WTC11 (cell line): ENCODE data around the gene MEST. TPM values are rescaled to one million over a fixed set of nuclear protein-coding genes. Genes with fewer than 3 reads are reported as not detected.
A peak's percentile ranks its signal among the peaks of the same experiment; 100 is the strongest.

Experiments
- ATAC-seq: fragments of 200-7000 bp; cut with Tn5 transposase; 2 replicates; pipeline ENCODE4 v1.10.0; 2021; ENCODE audit warnings: mild to moderate bottlenecking, moderate library complexity
- CTCF ChIA-PET: fragments of 300-600 bp; sonication (Branson Sonifier 250); formaldehyde crosslinking; loops from one replicate; lab custom pipeline; 2021; ENCODE audit warnings: antibody characterized with exemption; lab: Charles Lee
- POLR2A ChIA-PET: fragments of 350-600 bp; sonication (Branson Sonifier 250); formaldehyde crosslinking; loops from one replicate; lab custom pipeline; 2021; ENCODE audit warnings: antibody characterized with exemption; lab: Charles Lee
- DNase-seq: peaks from one replicate; pipeline ENCODE4 v3.0.0; 2021; ENCODE audit warnings: low spot score
- H3K27ac Mint-ChIP-seq: 2 replicates; pipeline ENCODE4 v1.8.0; 2021; ENCODE audit warnings: mixed read lengths
- H3K27me3 Mint-ChIP-seq: 2 replicates; pipeline ENCODE4 v1.8.0; 2021; ENCODE audit warnings: low read depth, mild to moderate bottlenecking, moderate library complexity, mixed read lengths
- H3K36me3 Mint-ChIP-seq: 2 replicates; pipeline ENCODE4 v1.8.0; 2021; ENCODE audit warnings: mixed read lengths
- H3K4me1 Mint-ChIP-seq: 2 replicates; pipeline ENCODE4 v1.8.0; 2022; ENCODE audit warnings: mixed read lengths
- H3K4me3 Mint-ChIP-seq: 2 replicates; pipeline ENCODE4 v1.8.0; 2021; ENCODE audit warnings: mild to moderate bottlenecking, moderate library complexity, mixed read lengths
- H3K9me3 Mint-ChIP-seq: 2 replicates; pipeline ENCODE4 v1.8.0; 2021; ENCODE audit warnings: mixed read lengths
- ATF3 ChIP-seq: sonication (generic); formaldehyde crosslinking; conservative IDR thresholded peaks from 2 replicates; pipeline ENCODE4 v1.8.1; 2022; ENCODE audit warnings: mild to moderate bottlenecking, missing genetic modification reagents
- NFYB ChIP-seq: sonication (generic); formaldehyde crosslinking; conservative IDR thresholded peaks from 2 replicates; pipeline ENCODE4 v1.8.0; 2022; ENCODE audit warnings: low read depth, missing genetic modification reagents
- RORB ChIP-seq: fragments of 250-450 bp; sonication (Bioruptor Pico); IDR thresholded peaks from 2 replicates; pipeline ENCODE4 v1.9.0; 2021; ENCODE audit warnings: mild to moderate bottlenecking
- SMAD4 ChIP-seq: sonication (generic); formaldehyde crosslinking; IDR thresholded peaks from 2 replicates; pipeline ENCODE4 v1.8.0; 2022; ENCODE audit warnings: mild to moderate bottlenecking, missing genetic modification reagents
- USF2 ChIP-seq: sonication (generic); formaldehyde crosslinking; IDR thresholded peaks from 2 replicates; pipeline ENCODE4 v1.8.1; 2023; ENCODE audit warnings: mild to moderate bottlenecking, missing genetic modification reagents, moderate library complexity
- ZMAT4 ChIP-seq: fragments of 250-450 bp; sonication (Bioruptor Pico); IDR thresholded peaks from 2 replicates; pipeline ENCODE4 v1.9.0; 2021; ENCODE audit warnings: mild to moderate bottlenecking
- ZNF425 ChIP-seq: fragments of 250-450 bp; sonication (Bioruptor Pico); conservative IDR thresholded peaks from 2 replicates; pipeline ENCODE4 v1.9.0; 2021; ENCODE audit warnings: mild to moderate bottlenecking
- total RNA-seq: library from RNA; stranded (reverse); gene quantifications from 3 replicates; pipeline ENCODE4 v1.2.3, GENCODE V29; 2021
- TF ChIP-seq, protein P1 (sequence below): sonication (generic); formaldehyde crosslinking; IDR thresholded peaks from 2 replicates; pipeline ENCODE4 v1.8.0; 2023; ENCODE audit warnings: missing genetic modification reagents, mild to moderate bottlenecking, borderline replicate concordance
- TF ChIP-seq, protein P2 (sequence below): fragments of 200-600 bp; IDR thresholded peaks from 2 replicates; pipeline ENCODE4 v1.8.0; 2022; ENCODE audit warnings: antibody characterized with exemption
- TF ChIP-seq, protein P3 (sequence below): sonication (generic); formaldehyde crosslinking; conservative IDR thresholded peaks from 2 replicates; pipeline ENCODE4 v1.8.1; 2023; ENCODE audit warnings: mild to moderate bottlenecking, low read depth, missing genetic modification reagents, moderate library complexity
- TF ChIP-seq, protein P4 (sequence below): sonication (generic); formaldehyde crosslinking; IDR thresholded peaks from 2 replicates; pipeline ENCODE4 v1.8.1; 2022; ENCODE audit warnings: mild to moderate bottlenecking, moderate library complexity, missing genetic modification reagents

Gene MEST
- total RNA-seq, 1 experiment from 2014 or later: 188 TPM

DNA sequence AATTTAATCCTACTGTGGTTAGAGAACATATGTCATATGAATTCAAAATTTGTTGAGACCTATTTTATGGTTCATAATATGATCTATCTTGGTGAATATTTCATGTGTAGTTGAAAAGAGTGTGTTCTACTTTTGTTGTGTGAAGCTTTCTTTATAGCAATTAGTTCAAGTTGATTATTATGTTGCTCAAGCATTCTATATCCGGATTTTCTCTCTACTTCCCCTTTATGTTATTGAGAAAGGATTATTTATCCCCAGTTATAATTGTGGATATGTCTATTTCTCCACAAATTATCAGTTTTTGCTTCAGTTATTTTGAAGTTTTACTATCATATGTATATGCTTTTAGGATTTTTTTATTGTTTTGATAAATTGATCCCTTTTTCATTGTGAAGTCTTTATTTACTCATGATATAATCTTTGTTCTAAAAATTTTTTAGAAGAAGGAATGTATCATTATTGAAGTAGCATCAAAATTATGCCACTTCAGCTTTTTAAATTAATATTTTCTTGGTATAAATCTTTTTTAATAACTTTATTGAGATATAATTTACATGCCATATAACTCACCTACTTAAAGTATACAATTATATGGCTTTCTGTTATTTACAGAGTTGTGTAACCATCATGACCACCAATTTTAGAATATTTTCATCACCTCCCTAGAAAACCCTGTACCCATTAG, 12.0 kb upstream of the MEST start (continued):
- no peak for TF ChIP-seq ATF3 (CRISPR knock-in tag)

GRCh38 chr7:130481898-130482297, 10.0 kb upstream of the MEST start:
- H3K27ac Mint-ChIP-seq: no peak overlapping the region
- peaks cover 7% of the 10 kb centered on the region for H3K4me1 Mint-ChIP-seq
- DNase-seq: no peak
- H3K36me3 Mint-ChIP-seq: no peaks in the 10 kb centered on the region
- H3K27me3 Mint-ChIP-seq: peaks cover 9% of the 10 kb centered on the region
- no peak for ATAC-seq
- ChIA-PET CTCF (no interaction called here), POLR2A (no interaction called here)
- H3K4me3 Mint-ChIP-seq: no peak overlapping the region
- H3K9me3 Mint-ChIP-seq: peaks cover 12% of the 10 kb centered on the region; the same call in 1 of the 2 replicates
- TF ChIP-seq RORB (CRISPR knock-in tag): no peak
- no peak for TF ChIP-seq SMAD4 (CRISPR knock-in tag)
- peak; percentile 60 for TF ChIP-seq USF2 (CRISPR knock-in tag)
- no peak for TF ChIP-seq NFYB (CRISPR knock-in tag)
- TF ChIP-seq, protein P1, sequence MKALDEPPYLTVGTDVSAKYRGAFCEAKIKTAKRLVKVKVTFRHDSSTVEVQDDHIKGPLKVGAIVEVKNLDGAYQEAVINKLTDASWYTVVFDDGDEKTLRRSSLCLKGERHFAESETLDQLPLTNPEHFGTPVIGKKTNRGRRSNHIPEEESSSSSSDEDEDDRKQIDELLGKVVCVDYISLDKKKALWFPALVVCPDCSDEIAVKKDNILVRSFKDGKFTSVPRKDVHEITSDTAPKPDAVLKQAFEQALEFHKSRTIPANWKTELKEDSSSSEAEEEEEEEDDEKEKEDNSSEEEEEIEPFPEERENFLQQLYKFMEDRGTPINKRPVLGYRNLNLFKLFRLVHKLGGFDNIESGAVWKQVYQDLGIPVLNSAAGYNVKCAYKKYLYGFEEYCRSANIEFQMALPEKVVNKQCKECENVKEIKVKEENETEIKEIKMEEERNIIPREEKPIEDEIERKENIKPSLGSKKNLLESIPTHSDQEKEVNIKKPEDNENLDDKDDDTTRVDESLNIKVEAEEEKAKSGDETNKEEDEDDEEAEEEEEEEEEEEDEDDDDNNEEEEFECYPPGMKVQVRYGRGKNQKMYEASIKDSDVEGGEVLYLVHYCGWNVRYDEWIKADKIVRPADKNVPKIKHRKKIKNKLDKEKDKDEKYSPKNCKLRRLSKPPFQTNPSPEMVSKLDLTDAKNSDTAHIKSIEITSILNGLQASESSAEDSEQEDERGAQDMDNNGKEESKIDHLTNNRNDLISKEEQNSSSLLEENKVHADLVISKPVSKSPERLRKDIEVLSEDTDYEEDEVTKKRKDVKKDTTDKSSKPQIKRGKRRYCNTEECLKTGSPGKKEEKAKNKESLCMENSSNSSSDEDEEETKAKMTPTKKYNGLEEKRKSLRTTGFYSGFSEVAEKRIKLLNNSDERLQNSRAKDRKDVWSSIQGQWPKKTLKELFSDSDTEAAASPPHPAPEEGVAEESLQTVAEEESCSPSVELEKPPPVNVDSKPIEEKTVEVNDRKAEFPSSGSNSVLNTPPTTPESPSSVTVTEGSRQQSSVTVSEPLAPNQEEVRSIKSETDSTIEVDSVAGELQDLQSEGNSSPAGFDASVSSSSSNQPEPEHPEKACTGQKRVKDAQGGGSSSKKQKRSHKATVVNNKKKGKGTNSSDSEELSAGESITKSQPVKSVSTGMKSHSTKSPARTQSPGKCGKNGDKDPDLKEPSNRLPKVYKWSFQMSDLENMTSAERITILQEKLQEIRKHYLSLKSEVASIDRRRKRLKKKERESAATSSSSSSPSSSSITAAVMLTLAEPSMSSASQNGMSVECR (CRISPR knock-in tag): no peak

DNA sequence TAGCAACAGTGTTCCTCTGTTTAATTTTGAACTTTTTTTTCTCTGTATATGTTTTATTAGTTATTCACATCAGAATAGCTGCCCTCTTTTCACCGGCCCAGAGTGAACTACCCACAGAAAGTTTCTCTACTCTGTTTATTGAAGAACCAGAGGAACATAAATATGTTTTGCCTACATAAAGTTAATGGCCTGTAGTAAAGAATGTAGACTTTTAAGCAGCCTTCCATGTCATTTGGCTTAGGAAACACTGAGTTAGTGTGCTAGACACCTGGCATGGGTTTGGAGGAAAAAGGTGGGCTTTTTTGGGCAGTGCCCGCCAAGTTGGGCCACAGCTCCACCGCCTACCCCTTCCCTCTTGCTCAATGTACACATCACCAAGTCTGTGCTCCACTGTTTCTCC, 8.9 kb upstream of the MEST start:
- no peak for DNase-seq
- peaks cover 9% of the 10 kb centered on the region; the same call in 1 of the 2 replicates for H3K9me3 Mint-ChIP-seq
- peaks cover 13% of the 10 kb centered on the region for H3K27me3 Mint-ChIP-seq
- ChIA-PET POLR2A (no interaction called here), CTCF (no interaction called here)
- no peak for ATAC-seq
- no peaks in the 10 kb centered on the region for H3K36me3 Mint-ChIP-seq
- no peak overlapping the region for H3K4me3 Mint-ChIP-seq
- no peak overlapping the region for H3K27ac Mint-ChIP-seq
- peaks cover 13% of the 10 kb centered on the region for H3K4me1 Mint-ChIP-seq
- TF ChIP-seq, protein P2, sequence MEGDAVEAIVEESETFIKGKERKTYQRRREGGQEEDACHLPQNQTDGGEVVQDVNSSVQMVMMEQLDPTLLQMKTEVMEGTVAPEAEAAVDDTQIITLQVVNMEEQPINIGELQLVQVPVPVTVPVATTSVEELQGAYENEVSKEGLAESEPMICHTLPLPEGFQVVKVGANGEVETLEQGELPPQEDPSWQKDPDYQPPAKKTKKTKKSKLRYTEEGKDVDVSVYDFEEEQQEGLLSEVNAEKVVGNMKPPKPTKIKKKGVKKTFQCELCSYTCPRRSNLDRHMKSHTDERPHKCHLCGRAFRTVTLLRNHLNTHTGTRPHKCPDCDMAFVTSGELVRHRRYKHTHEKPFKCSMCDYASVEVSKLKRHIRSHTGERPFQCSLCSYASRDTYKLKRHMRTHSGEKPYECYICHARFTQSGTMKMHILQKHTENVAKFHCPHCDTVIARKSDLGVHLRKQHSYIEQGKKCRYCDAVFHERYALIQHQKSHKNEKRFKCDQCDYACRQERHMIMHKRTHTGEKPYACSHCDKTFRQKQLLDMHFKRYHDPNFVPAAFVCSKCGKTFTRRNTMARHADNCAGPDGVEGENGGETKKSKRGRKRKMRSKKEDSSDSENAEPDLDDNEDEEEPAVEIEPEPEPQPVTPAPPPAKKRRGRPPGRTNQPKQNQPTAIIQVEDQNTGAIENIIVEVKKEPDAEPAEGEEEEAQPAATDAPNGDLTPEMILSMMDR: no peak
- TF ChIP-seq, protein P3, sequence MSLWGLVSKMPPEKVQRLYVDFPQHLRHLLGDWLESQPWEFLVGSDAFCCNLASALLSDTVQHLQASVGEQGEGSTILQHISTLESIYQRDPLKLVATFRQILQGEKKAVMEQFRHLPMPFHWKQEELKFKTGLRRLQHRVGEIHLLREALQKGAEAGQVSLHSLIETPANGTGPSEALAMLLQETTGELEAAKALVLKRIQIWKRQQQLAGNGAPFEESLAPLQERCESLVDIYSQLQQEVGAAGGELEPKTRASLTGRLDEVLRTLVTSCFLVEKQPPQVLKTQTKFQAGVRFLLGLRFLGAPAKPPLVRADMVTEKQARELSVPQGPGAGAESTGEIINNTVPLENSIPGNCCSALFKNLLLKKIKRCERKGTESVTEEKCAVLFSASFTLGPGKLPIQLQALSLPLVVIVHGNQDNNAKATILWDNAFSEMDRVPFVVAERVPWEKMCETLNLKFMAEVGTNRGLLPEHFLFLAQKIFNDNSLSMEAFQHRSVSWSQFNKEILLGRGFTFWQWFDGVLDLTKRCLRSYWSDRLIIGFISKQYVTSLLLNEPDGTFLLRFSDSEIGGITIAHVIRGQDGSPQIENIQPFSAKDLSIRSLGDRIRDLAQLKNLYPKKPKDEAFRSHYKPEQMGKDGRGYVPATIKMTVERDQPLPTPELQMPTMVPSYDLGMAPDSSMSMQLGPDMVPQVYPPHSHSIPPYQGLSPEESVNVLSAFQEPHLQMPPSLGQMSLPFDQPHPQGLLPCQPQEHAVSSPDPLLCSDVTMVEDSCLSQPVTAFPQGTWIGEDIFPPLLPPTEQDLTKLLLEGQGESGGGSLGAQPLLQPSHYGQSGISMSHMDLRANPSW (CRISPR knock-in tag): no peak
- TF ChIP-seq, protein P4, sequence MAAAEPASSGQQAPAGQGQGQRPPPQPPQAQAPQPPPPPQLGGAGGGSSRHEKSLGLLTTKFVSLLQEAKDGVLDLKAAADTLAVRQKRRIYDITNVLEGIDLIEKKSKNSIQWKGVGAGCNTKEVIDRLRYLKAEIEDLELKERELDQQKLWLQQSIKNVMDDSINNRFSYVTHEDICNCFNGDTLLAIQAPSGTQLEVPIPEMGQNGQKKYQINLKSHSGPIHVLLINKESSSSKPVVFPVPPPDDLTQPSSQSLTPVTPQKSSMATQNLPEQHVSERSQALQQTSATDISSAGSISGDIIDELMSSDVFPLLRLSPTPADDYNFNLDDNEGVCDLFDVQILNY (CRISPR knock-in tag): no peak
- TF ChIP-seq USF2 (CRISPR knock-in tag) (no peak), ZNF425 (no peak), ZMAT4 (CRISPR knock-in tag) (no peak)
